KBM-7 (cell line): Measurements from ENCODE around the gene OCSTAMP.

Experiments used
- DNase-seq: peaks from one replicate; pipeline ENCODE4 v3.0.0-alpha.2; 2015
- in situ Hi-C: fragments of 300-500 bp; cut with MboI; formaldehyde crosslinking; loops from 2 replicates; pipeline ENCODE4 v1.14.3; 2020; ENCODE audit warnings: low sequenced_read_pairs, low pct_unique_long_range_greater_than_20kb, mixed read lengths

Gene OCSTAMP

GRCh38 chr20:46555370-46555956 lies 5.0 kb upstream of the OCSTAMP start:
- no peak for DNase-seq
- in situ Hi-C loops, result no loop called here

GRCh38 chr20:46554828-46555227 lies 4.4 kb upstream of the OCSTAMP start:
- in situ Hi-C loops, result no loop called here
- no peak for DNase-seq

- no peak for DNase-seq
- in situ Hi-C loops, result no loop called here
These were observed 3.5 kb upstream of the OCSTAMP start for GRCh38 chr20:46553926-46554325.

GRCh38 chr20:46552460-46553420 lies 2.3 kb upstream of the OCSTAMP start:
- DNase-seq, result peak; percentile 93
- in situ Hi-C loops, result no loop called here

GRCh38 chr20:46551522-46552381 lies 1.3 kb upstream of the OCSTAMP start:
- in situ Hi-C loops, result no loop called here
- no peak for DNase-seq

GRCh38 chr20:46549188-46549972 lies 1.1 kb downstream of the OCSTAMP start:
- in situ Hi-C loops, result no loop called here
- no peak for DNase-seq

- in situ Hi-C loops, result no loop called here
- DNase-seq, result no peak
These were observed 1.8 kb downstream of the OCSTAMP start for GRCh38 chr20:46548688-46549087.

GRCh38 chr20:46547995-46548394 lies 2.5 kb downstream of the OCSTAMP start:
- in situ Hi-C loops, result no loop called here
- DNase-seq, result no peak

GRCh38 chr20:46546936-46547335 lies 3.5 kb downstream of the OCSTAMP start:
- no peak for DNase-seq
- in situ Hi-C loops, result no loop called here

GRCh38 chr20:46546298-46546697 lies 4.2 kb downstream of the OCSTAMP start:
- DNase-seq, result no peak
- in situ Hi-C loops, result no loop called here

GRCh38 chr20:46545827-46546138 lies 4.7 kb downstream of the OCSTAMP start:
- in situ Hi-C loops, result no loop called here
- DNase-seq, result no peak

GRCh38 chr20:46545077-46545826 lies 5.2 kb downstream of the OCSTAMP start:
- DNase-seq, result peak; percentile 81
- in situ Hi-C loops, result no loop called here

GRCh38 chr20:46544576-46544975 lies 5.9 kb downstream of the OCSTAMP start:
- in situ Hi-C loops, result no loop called here

GRCh38 chr20:46543959-46544358 lies 6.5 kb downstream of the OCSTAMP start:
- DNase-seq, result no peak
- in situ Hi-C loops, result no loop called here

More at GRCh38 chr20:46544576-46544975, 5.9 kb downstream of the OCSTAMP start:
- no peak for DNase-seq

- in situ Hi-C loops, result no loop called here
- DNase-seq, result no peak
These were observed 7.4 kb downstream of the OCSTAMP start for GRCh38 chr20:46543033-46543432.

GRCh38 chr20:46541229-46541935 lies 9.1 kb downstream of the OCSTAMP start:
- no peak for DNase-seq
- in situ Hi-C loops, result no loop called here

GRCh38 chr20:46539113-46539512 lies 11.3 kb downstream of the OCSTAMP start:
- in situ Hi-C loops, result no loop called here
- DNase-seq, result no peak

GRCh38 chr20:46530640-46531039 lies 19.8 kb downstream of the OCSTAMP start:
- no peak for DNase-seq
- in situ Hi-C loops, result no loop called here
